ENCODE results near the gene RBMS3.
"Not testable (repeated sequence)": the region's sequence is repeated elsewhere in the genome, so short reads cannot be mapped to it uniquely, and the experiment has no call there.

The RBMS3 gene

DNA sequence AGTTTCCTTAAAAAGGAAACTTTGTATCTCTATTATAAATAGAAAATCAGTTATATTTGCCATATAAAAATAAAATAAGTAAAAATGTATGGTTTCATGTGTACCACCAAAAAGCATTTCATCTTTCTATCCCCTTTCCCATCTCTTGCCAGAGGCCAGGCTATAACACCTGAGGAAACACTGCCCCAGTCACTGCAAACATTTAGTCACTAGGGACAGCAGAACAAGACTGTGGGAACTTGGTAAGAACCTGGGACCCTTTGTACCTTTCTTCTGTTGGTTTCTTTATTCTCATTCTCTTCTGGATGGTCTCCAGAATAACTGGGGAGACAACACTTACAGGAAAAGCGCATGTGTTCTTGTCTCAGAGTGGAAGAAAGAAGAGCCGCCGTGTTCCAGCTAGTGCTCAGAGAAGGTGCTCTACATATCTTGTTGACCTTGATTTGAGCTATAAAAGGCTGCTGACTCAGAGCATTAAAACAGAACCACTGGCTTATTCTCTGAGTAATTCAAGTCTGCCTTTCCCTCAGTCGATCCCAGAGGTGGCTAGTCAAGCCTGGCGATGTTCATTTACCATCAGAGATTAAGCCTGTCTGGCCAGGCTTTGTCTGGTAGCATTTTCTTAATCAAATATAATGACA, 361.6 kb downstream of the RBMS3 start:
- DNase-seq: no peak

DNA sequence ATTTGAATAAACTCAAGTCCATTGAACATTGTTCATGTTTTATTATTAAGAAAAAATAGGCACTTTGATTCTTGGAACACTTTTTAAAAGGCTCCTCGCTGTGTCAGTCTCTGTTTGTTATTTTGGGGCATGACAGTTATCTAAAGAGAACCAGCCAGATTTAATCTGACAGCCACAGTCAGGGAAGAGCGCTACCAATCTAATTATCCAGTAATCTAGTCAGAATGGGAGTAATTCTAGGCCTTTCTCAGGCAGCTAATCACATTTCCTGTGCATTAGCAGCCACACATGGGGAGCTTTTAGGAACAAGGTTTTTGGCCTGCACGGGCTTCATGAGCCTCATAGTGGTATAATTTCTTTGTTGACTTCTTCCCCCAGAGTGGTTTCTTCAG, 362.2 kb downstream of the RBMS3 start:
- no peak for DNase-seq

DNA sequence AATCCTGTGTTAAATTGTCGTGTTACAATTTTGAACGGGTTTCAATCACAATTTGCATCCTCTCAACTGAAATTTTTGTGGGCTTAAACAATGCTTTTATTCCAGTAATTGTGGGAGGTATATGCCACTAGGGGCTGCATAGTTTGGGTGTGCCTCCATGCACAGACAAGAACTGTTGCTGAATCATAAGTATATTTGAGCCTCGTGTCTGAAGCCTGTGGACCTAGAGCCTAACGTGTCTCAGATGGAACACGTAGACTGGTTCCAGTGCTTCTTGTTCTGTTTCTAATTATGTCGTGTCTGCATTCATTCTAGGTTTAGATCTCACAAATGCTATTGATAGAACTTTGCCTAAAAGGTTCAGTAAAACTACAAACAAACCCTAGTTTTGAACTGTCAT, 363.4 kb downstream of the RBMS3 start:
- no peak for DNase-seq

- DNase-seq: no peak
Measured at GRCh38 chr3:29644956-29645636, 364.2 kb downstream of the RBMS3 start.

DNA sequence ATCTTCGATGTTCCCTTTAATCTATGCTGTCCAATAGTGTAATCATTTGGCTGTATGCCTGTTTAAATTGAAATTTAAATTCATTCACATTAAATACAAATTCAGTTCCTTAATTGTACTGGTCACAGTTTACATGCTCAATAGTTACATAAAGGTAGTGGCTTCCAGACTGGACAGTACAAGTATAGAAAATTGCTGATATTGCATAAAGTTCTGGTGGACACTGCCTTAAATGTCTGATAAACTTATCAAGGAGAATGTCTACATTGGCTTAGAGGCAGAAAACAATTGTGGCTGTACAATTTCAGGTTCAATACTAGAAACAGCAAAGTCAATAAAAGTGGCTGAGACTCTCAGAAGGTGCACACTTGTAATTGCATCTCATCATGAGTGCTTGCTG, 365.2 kb downstream of the RBMS3 start:
- no peak for DNase-seq

DNA sequence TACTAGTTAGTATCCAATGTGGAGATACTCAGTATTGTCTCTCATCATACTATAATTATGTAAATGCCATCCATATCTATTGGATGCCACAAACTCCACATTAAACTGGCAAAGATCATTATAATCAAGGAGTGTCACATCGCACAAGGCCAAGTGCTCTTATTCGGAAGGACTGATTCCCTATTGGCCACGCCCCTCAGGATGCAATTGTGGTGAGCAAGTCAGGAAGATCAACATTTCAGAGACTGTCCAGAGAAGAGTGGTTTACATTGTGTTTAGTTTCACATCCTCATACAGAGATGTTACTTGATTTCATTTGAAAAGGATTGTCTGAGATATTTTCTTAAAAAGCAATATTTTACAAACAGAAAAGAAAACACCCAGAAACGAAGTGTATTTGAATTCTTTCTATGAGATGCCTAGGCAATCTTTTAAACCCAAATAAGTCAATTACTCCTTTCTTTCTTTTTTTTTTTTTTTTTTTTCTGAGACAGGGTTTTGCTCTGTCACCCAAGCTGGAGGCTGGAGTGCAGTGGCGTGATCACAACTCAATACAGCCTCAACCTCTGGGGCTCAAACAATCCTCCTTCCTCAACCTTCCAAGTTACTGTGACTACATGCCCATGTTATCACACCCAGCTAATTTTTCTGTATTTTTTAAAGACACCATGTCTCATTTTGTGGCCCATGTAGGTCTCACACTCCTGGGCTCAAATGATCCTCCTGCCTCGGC, 369.1 kb downstream of the RBMS3 start:
- no peak for DNase-seq

- no peak for DNase-seq
Measured at GRCh38 chr3:29653680-29654079, 372.8 kb downstream of the RBMS3 start.

- DNase-seq: no peak
Measured at GRCh38 chr3:29655015-29655747, 374.3 kb downstream of the RBMS3 start.

DNA sequence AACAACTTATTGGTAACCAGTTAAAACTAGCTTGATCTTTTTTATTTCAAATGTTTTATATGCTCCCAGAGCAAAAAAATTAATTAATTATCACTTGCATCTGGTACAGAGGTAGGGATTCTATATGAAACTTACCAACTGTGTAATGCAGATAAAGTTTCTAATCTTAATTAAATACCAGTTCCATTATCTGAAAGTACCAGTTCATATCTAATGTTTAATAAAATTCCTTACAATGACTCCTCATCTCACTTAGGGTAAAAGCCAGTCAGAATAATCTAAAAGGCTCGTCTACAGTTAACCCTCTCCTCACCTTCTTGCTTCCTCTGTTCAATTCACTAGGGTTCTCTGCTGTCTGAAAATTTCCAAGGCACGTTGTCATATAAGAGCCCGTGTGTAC, 384.8 kb downstream of the RBMS3 start:
- no peak for DNase-seq

DNA sequence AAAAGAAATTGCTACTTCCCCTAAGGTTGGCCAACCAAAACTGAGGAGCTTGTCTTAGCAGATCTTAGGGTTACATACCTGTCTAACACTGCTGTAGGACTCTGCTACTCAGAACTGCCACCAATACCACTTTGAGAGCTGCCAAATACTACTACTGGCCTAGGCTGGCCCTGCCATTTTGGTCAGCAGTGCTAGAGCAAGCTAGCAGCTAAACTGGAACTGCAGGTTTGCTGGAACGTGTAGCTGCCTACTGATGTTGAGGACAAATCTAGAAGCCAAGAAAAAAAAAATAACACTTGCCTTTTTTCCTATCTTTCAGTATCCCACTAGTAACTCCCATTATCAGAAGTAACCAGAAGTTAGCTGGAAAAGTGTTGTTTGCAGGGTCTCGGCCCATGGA, 387.4 kb downstream of the RBMS3 start:
- no peak for DNase-seq

GRCh38 chr3:29668728-29669127, 387.9 kb downstream of the RBMS3 start:
- no peak for DNase-seq

DNA sequence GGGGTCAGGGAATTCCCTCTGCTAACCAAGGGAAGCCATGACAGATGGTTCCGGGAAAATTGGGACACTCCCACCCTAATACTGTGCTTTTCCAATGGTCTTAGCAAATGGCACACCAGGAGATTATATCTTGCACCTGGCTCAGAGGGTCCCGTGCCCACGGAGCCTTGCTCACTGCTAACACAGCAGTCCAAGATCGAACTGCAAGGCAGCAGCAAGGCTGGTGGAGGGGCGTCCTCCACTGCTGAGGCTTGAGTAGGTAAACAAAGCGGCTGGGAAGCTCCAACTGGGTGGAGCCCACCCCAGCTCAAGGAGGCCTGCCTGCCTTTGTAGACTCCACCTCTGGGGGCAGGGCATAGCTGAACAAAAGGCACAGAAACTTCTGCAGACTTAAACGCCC, 389.6 kb downstream of the RBMS3 start:
- not testable (repeated sequence) for DNase-seq

DNA sequence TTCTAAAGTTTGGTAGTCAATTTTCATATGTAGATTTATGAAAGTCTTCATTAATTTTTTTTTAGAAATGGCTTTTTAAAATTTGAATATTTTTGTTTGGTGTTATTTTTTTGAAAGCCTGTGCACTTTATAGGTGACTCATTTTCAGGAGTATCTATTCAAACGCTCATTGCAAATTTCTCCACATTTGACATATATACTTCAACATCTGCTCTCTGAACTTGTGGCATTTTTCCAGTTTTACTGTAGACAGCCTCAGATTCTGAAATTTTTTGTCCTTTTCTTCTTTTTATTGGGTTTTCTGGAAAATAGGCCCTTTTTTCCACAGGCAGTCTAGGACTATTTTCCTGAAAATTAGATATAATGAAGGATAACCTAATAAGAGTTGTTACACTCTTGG, 396.6 kb downstream of the RBMS3 start:
- no peak for DNase-seq

GRCh38 chr3:29679944-29680343, 399.1 kb downstream of the RBMS3 start:
- DNase-seq: no peak

GRCh38 chr3:29683018-29683993, 402.4 kb downstream of the RBMS3 start:
- no peak for DNase-seq

- DNase-seq: no peak
Measured at GRCh38 chr3:29686889-29687592, 406.2 kb downstream of the RBMS3 start.

DNA sequence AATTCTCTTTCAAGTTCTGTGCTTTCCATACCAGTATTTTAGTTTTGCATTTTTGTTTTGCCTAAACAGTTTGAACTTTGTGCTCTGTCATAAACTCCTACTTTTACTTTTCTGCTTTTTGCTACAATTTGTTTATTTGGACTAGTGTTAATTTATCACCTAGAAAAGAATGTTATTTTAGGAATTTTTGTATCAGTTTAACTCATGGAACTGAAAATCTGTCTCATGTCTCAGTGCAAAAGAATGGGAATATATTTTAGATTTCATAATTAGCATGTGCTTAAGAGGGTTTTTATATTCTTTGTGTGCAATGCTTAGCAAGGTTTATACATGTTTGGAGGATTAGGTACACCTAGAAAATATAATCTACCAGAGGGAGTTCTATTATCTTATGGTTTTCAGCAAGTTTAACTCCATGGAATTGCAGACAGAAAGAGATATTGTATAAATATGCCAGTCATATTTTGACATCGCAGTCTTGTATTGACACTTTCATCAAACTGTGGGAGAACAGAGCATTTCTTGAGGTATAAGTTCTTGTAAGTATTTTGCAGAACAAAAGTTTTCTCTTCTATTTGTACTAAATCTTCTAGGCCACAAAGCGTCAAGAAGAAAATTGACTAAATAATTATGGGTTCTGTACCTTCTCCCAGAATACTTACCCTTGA, 409.9 kb downstream of the RBMS3 start:
- DNase-seq: no peak

DNA sequence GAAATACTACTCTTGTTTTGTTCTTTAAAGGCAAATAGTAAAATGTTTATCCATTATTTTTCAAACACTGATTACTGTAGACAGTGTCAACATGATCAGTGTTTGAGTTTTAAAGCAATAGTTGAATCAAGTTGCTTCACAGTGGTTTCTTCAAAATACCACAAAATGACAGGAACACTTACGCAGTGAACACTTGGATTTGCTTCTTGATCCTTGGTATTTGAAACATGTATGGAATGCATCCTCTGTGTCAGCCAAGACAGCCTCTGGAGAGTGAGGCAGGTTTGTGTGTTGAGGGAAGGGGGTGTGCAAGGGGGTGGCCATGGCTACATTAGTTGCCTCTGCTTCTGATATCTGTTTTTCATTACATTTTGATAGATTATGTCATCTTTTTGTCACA, 413.0 kb downstream of the RBMS3 start:
- no peak for DNase-seq

- no peak for DNase-seq
Measured at GRCh38 chr3:29694331-29694730, 413.5 kb downstream of the RBMS3 start.

GRCh38 chr3:29694783-29695182, 413.9 kb downstream of the RBMS3 start:
- no peak for DNase-seq

GRCh38 chr3:29695201-29695600, 414.3 kb downstream of the RBMS3 start:
- DNase-seq: no peak

Data from NCI-H1092 (cell line).